ENCODE data around the gene SMURF2. TPM values are rescaled to one million over a fixed set of nuclear protein-coding genes. Genes with fewer than 3 reads are reported as not detected.

Gene SMURF2
- total RNA-seq, 1 experiment from 2014 or later, result 23.0 TPM

- TF ChIP-seq ARID4B (CRISPR knock-in tag; IDR thresholded peaks at IDR 0.05; ENCODE audit: borderline replicate concordance), result no peak
Measured at GRCh38 chr17:64575431-64575830, 86.7 kb downstream of the SMURF2 start (continued).

DNA sequence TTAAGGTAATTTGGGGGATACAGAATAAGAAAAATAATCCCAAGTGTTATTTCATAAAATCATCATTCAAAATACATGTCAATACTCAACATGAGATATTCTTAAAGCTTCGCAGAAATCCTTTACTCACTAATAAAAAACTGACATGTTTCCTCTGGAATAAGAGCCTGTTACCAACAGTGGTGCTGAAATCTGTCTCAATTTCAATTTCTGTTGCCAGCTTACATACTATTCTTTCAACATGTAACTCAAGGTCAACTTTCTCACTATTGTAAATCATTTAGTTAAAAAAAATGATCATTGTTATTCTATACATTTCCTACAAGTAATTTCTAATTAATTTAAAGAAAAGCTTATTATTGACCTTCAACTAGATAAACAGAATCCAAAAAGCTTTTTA, 87.5 kb downstream of the SMURF2 start:
- CTCF ChIA-PET, result interaction anchor here (1.2 kb wide), 1 partner anchor 199 kb away, joined by 5 read pairs; no protein-coding TSS in a partner anchor
- Mint-ChIP-seq H3K4me1 (no peaks in the 10 kb centered on the region), H3K27me3 (ENCODE audit: low read depth) (no peaks in the 10 kb centered on the region), H3K27ac (no peak overlapping the region), H3K4me3 (no peak overlapping the region), H3K9me3 (no peaks in the 10 kb centered on the region), H3K36me3 (peaks cover 10% of the 10 kb centered on the region)
- TF ChIP-seq NFE2L1 (CRISPR knock-in tag; IDR thresholded peaks at IDR 0.05) (no peak), TEAD4 (CRISPR knock-in tag; IDR thresholded peaks at IDR 0.05) (no peak), ZNF263 (CRISPR knock-in tag; IDR thresholded peaks at IDR 0.05; ENCODE audit: low read depth) (no peak), ETV6 (CRISPR knock-in tag; IDR thresholded peaks at IDR 0.05) (no peak), ZNF416 (CRISPR knock-in tag; IDR thresholded peaks at IDR 0.05) (no peak), KAT7 (CRISPR knock-in tag; IDR thresholded peaks at IDR 0.05; ENCODE audit: borderline replicate concordance) (no peak), JAZF1 (CRISPR knock-in tag; IDR thresholded peaks at IDR 0.05) (no peak), ZNF396 (CRISPR knock-in tag; IDR thresholded peaks at IDR 0.05; ENCODE audit: borderline replicate concordance) (no peak), SMAD4 (CRISPR knock-in tag; IDR thresholded peaks at IDR 0.05) (no peak), ZMAT4 (CRISPR knock-in tag; IDR thresholded peaks at IDR 0.05) (no peak), OVOL2 (CRISPR knock-in tag; IDR thresholded peaks at IDR 0.05; ENCODE audit: borderline replicate concordance) (no peak)
- TF ChIP-seq, protein P1, sequence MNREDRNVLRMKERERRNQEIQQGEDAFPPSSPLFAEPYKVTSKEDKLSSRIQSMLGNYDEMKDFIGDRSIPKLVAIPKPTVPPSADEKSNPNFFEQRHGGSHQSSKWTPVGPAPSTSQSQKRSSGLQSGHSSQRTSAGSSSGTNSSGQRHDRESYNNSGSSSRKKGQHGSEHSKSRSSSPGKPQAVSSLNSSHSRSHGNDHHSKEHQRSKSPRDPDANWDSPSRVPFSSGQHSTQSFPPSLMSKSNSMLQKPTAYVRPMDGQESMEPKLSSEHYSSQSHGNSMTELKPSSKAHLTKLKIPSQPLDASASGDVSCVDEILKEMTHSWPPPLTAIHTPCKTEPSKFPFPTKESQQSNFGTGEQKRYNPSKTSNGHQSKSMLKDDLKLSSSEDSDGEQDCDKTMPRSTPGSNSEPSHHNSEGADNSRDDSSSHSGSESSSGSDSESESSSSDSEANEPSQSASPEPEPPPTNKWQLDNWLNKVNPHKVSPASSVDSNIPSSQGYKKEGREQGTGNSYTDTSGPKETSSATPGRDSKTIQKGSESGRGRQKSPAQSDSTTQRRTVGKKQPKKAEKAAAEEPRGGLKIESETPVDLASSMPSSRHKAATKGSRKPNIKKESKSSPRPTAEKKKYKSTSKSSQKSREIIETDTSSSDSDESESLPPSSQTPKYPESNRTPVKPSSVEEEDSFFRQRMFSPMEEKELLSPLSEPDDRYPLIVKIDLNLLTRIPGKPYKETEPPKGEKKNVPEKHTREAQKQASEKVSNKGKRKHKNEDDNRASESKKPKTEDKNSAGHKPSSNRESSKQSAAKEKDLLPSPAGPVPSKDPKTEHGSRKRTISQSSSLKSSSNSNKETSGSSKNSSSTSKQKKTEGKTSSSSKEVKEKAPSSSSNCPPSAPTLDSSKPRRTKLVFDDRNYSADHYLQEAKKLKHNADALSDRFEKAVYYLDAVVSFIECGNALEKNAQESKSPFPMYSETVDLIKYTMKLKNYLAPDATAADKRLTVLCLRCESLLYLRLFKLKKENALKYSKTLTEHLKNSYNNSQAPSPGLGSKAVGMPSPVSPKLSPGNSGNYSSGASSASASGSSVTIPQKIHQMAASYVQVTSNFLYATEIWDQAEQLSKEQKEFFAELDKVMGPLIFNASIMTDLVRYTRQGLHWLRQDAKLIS (CRISPR knock-in tag; IDR thresholded peaks at IDR 0.05; ENCODE audit: borderline replicate concordance), result no peak
- TF ChIP-seq, protein P2, sequence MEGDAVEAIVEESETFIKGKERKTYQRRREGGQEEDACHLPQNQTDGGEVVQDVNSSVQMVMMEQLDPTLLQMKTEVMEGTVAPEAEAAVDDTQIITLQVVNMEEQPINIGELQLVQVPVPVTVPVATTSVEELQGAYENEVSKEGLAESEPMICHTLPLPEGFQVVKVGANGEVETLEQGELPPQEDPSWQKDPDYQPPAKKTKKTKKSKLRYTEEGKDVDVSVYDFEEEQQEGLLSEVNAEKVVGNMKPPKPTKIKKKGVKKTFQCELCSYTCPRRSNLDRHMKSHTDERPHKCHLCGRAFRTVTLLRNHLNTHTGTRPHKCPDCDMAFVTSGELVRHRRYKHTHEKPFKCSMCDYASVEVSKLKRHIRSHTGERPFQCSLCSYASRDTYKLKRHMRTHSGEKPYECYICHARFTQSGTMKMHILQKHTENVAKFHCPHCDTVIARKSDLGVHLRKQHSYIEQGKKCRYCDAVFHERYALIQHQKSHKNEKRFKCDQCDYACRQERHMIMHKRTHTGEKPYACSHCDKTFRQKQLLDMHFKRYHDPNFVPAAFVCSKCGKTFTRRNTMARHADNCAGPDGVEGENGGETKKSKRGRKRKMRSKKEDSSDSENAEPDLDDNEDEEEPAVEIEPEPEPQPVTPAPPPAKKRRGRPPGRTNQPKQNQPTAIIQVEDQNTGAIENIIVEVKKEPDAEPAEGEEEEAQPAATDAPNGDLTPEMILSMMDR (IDR thresholded peaks at IDR 0.05), result no peak
- POLR2A ChIA-PET, result interaction anchor here (0.7 kb wide), 1 partner anchor 69 kb away, joined by 6 read pairs; no protein-coding TSS in a partner anchor
- ATAC-seq (no peak), DNase-seq (ENCODE audit: low spot score) (no peak)

DNA sequence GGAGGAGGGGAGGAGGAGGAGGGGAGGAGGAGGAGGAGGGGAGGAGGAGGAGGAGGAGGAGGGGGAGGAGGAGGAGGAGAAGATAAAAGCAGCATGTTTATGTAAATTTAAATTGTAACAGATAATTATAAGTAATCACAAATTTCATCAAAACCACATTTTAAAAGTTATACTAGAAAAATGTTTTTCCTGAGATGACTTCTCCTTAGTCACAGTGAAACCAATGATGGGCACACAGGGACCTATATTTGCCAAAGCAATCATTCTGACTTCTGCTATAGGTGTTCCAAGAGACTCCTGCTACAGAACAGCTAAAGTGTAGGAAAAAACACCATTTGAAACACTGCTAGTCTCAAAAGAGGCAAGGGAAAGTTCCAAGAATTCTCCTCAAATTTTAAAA, 88.9 kb downstream of the SMURF2 start:
- no peak overlapping the region for H3K4me3 Mint-ChIP-seq
- TF ChIP-seq ZNF416 (CRISPR knock-in tag; IDR thresholded peaks at IDR 0.05), result no peak
- TF ChIP-seq, protein P3, sequence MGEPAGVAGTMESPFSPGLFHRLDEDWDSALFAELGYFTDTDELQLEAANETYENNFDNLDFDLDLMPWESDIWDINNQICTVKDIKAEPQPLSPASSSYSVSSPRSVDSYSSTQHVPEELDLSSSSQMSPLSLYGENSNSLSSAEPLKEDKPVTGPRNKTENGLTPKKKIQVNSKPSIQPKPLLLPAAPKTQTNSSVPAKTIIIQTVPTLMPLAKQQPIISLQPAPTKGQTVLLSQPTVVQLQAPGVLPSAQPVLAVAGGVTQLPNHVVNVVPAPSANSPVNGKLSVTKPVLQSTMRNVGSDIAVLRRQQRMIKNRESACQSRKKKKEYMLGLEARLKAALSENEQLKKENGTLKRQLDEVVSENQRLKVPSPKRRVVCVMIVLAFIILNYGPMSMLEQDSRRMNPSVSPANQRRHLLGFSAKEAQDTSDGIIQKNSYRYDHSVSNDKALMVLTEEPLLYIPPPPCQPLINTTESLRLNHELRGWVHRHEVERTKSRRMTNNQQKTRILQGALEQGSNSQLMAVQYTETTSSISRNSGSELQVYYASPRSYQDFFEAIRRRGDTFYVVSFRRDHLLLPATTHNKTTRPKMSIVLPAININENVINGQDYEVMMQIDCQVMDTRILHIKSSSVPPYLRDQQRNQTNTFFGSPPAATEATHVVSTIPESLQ (CRISPR knock-in tag; IDR thresholded peaks at IDR 0.05), result no peak
- DNase-seq (ENCODE audit: low spot score), result no peak
- H3K9me3 Mint-ChIP-seq, result no peaks in the 10 kb centered on the region
- H3K27ac Mint-ChIP-seq, result no peak overlapping the region
- POLR2A ChIA-PET, result interaction anchor here (0.9 kb wide), 1 partner anchor 68 kb away, joined by 4 read pairs; no protein-coding TSS in a partner anchor
- H3K36me3 Mint-ChIP-seq, result peaks cover 19% of the 10 kb centered on the region
- H3K4me1 Mint-ChIP-seq, result no peaks in the 10 kb centered on the region
- CTCF ChIA-PET, result no interaction called here
- H3K27me3 Mint-ChIP-seq (ENCODE audit: low read depth), result no peaks in the 10 kb centered on the region
- no peak for ATAC-seq

Data from WTC11 (cell line).